Middle frontal gyrus (tissue), 1 donor: ENCODE results near the gene CEP72.
"Not testable (repeated sequence)": the region's sequence is repeated elsewhere in the genome, so short reads cannot be mapped to it uniquely, and the experiment has no call there.

ENCODE experiments used
- DNase-seq: peaks from one replicate; pipeline ENCODE4 v3.0.0-alpha.2; 2015; ENCODE audit warnings: low spot score; ENCODE audit errors: extremely low spot score

The CEP72 gene

GRCh38 chr5:600886-601541, 11.1 kb upstream of the CEP72 start:
- DNase-seq, result no peak

DNA sequence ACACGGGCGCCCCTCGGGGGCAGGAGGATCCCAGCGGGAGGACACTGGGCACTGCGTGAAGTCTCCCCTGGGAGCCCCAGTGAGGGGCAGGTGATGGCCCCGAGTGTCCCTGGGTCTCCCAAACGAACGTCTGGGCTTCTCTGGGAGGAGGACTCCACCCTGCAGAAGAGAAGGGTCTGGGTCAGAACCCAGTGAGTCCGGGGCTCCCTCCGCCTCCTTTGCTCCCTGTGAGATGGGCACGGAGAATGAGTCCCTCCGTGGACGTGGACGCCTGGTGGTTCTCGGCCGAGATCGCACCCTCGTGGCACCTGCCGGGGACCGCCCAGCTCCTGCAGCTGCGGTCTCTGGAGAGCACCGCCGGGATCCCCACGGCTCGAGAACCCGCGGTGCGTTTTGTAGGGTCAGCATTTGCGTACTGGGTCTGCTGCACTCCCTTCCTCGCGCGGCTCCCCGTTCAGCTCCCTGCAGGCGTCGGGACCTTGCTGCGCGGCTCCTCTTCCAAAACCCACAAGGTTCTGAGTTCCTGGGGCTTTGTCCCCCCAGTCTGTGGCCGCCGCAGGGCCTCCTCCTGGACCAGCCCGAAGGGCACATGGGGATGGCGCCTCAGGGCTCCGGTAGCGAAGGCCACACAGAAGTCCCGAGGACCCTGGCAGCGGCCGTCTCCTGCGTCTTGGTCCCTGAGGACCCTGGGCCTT, 10.2 kb upstream of the CEP72 start:
- no peak for DNase-seq

GRCh38 chr5:602466-603035, 9.6 kb upstream of the CEP72 start:
- DNase-seq, result no peak

GRCh38 chr5:603081-603998, 8.8 kb upstream of the CEP72 start:
- no peak for DNase-seq

GRCh38 chr5:604391-604831, 7.7 kb upstream of the CEP72 start:
- no peak for DNase-seq

DNA sequence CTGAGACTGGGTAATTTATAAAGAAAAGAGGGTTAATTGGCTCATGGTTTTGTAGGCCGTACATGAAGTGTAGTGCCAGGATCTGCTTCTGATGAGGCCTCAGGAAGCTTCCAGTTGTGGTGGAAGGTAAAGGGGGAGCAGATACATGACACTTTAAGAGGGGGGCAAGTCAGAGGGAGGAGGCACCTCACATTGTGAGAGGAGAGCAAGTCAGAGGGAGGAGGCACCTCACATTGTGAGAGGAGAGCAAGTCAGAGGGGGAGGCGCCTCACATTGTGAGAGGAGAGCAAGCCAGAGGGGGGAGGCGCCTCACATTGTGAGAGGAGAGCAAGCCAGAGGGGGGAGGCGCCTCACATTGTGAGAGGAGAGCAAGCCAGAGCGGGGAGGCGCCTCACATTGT, 7.0 kb upstream of the CEP72 start:
- DNase-seq, result not testable (repeated sequence)

DNA sequence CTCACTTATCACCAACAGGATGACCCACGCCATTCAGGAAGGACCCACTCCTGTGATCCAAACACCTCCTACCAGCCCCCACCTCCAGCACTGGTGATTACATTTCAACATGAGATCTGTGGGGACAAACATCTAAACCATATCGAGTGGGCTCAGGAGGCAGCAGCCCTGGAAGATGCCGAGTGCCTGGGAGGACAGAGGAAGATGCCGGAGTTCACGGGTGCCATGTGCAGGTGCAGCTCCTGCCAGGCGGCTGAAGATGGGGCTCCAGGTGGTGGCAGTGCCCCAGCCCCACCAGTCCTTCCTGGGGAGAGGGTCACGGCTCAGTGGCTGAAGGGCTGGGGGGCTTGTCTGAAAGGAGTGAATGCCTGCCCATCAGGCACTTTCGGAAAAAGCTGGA, 6.1 kb upstream of the CEP72 start:
- no peak for DNase-seq

DNA sequence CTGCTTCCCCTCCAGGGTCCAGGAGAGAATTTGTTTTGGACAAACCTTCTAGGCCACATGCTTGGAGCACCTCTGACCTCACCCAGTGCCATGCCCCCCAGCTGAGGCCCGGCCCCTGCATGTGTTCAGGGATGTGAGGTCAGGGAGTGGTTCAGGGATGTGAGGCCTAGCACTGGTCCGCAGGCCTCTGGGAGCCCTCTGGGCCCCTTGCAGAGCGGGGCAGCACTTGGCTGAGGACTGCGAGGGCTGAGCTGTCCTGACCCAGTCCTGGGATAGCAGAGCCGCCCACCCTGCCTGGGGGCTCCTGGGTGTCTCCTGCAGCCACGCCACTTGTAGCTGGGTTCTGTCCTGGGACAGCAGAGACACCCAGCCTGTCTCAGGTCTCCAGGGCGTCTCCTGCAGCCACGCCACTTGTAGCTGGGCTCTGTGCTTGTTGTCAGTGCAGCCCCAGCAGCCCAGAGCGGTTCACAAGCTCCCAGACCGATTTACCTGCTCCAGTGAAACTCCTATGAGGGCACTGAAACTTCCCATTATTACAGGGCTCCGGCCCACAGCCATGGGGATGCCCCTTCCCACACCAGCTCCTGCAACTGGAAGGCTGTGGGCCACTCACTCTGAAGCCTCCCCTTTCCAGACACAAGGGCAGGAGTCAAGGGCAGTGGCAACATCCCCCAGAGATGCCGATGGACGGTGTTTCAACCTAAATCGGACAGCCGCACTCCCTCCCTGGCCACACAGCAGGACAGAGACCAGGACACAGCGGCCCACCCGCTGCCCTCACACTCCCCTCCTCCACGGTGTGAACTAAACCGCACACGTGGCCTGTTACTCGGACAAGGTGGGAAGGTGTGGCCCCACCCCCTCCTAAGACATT, 5.4 kb upstream of the CEP72 start:
- DNase-seq, result no peak

- no peak for DNase-seq
These were observed 4.4 kb upstream of the CEP72 start for GRCh38 chr5:607541-608428.

GRCh38 chr5:608429-609370, 3.4 kb upstream of the CEP72 start:
- DNase-seq, result no peak

DNA sequence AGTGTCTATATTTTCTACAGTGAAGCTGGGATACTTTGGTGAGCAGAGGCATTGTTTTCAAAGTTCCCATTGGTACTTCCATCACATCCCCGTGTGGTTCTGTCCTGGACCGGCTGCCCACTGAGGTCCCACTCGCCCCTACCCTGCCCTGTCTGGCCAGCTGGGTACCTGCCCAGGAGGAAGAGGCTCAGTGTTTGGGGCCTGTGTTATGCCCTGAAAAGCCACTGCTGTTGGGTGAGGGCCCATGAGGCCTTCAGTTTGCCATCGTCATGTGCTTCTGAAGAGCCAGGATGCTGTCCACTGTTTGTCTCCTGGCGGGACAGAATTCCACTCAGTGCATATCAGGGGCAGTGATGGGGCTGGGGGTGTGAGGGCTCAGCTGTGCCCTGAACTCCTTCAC, 2.6 kb upstream of the CEP72 start:
- DNase-seq, result no peak

- no peak for DNase-seq
These were observed 2.0 kb upstream of the CEP72 start for GRCh38 chr5:610011-610743.

GRCh38 chr5:610744-611730, 1.1 kb upstream of the CEP72 start:
- no peak for DNase-seq

DNA sequence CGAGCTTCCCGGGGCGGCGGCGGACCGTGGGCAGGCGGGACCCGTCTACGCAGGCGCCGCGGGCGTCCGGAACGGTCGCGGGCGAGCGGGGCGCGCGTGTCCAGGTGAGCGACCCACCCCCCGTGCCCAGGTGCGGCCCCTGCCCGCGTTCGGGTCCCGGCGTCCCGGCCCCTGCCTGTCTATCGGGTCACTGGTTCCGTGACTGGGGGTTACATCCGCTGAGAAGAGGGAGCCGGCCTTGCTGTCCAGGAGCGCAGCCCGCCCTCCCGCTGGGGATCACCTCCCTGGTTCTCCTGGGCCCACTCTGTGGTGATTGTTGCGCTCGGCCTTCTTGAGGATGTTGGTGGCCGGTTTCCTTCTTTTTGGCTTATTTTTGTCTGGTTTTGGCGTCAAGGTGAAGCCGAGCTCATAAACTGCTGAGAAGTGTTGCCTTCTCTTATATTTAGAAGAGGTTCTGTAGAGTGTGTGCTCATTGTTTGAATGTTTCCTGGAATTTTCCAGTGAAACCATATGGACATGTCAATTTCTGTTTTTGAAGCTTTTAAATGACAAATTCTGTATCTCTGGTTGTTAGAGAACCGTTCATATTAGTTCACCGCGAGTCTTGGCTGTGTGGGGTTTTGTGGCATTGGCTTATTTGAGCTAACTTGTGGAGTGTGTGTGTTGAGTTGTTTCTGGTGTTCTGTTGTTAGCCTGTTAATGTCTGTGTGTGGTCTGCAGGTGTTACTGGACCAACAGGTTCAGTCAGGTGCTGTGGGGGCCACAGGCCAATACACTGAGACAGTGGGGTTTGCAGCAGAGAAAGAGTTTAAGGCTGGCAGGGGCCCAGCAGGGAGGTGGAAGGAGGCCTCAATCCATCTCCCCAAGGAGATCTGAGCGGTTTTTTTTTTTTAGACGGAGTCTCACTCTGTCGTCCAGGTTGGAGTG, 621 bp downstream of the CEP72 start:
- no peak for DNase-seq

- no peak for DNase-seq
These were observed 4.4 kb downstream of the CEP72 start for GRCh38 chr5:616484-617039.
